ENCODE results near the gene DUT. TPM values are rescaled to one million over a fixed set of nuclear protein-coding genes. Genes with fewer than 3 reads are reported as not detected.
A peak's percentile ranks its signal among the peaks of the same experiment; 100 is the strongest.

The DUT gene
- total RNA-seq, 4 donors from 2014 or later, result 77.6 to 194 (median 138) TPM

DNA sequence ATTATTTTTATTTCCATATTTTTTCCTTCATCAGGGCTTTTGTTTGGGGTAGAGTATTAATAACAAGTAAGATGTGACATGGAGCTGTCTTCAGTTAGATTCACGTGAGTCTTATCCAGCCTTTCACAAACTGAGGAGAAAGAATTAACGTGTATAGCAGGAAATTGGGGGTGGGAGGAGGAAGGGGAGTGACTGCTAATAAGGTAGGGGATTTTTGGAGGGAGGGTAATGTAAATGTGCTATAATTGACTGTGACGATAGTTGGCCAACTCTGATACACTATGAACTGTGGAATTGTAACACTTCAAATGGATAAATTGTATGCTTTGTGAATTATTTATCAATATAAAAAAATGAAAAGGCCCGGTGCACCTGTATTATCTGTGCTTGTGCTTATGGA, 8.9 kb downstream of the DUT start:
- H3K4me1 ChIP-seq, result no peaks in the 10 kb centered on the region
- no peaks in the 10 kb centered on the region for H3K9me3 ChIP-seq
- H3K36me3 ChIP-seq, result peaks cover 13 to 20% of the 10 kb centered on the region in 2 donors
- intact Hi-C loops (cut with DNase I), result no loop called here
- H3K4me3 ChIP-seq (replicated peaks in 1 of 3), result no peak overlapping the region
- DNase-seq, result no peak
- WGBS, 2 donors, result 86 to 89% methylated on average over 4 of the region's 4 CpGs
- no peak for TF ChIP-seq POLR2A (IDR thresholded peaks at IDR 0.05)
- TF ChIP-seq, protein P1, sequence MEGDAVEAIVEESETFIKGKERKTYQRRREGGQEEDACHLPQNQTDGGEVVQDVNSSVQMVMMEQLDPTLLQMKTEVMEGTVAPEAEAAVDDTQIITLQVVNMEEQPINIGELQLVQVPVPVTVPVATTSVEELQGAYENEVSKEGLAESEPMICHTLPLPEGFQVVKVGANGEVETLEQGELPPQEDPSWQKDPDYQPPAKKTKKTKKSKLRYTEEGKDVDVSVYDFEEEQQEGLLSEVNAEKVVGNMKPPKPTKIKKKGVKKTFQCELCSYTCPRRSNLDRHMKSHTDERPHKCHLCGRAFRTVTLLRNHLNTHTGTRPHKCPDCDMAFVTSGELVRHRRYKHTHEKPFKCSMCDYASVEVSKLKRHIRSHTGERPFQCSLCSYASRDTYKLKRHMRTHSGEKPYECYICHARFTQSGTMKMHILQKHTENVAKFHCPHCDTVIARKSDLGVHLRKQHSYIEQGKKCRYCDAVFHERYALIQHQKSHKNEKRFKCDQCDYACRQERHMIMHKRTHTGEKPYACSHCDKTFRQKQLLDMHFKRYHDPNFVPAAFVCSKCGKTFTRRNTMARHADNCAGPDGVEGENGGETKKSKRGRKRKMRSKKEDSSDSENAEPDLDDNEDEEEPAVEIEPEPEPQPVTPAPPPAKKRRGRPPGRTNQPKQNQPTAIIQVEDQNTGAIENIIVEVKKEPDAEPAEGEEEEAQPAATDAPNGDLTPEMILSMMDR (IDR thresholded peaks at IDR 0.05), result no peak
- no peak overlapping the region for H3K27ac ChIP-seq
- no peaks in the 10 kb centered on the region for H3K27me3 ChIP-seq

DNA sequence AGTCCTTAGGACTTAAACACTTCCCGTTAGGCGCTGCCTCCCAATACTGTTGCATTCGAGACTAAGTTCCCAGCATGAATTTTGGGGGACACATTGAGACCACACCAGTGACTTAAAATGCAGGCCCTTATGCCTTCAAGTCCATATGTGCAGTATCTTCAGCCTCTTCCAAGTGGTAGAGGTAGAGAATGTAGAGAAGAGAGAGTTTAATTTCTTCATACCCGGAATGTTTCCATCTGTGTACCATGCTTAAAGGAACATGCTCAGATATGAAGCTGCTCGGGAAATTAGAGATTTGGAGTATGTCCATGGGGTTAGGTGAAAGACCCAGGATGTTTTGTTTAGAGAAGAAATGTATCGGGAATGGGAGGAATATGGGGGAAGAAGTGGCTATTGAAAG, 12.6 kb downstream of the DUT start:
- TF ChIP-seq POLR2A (IDR thresholded peaks at IDR 0.05), result no peak
- TF ChIP-seq, protein P1 (IDR thresholded peaks at IDR 0.05), result no peak
- H3K27me3 ChIP-seq, result no peaks in the 10 kb centered on the region
- no peak overlapping the region for H3K27ac ChIP-seq
- WGBS, 2 donors, result 93 to 99% methylated on average over 6 of the region's 6 CpGs
- H3K36me3 ChIP-seq, result peaks cover 13 to 20% of the 10 kb centered on the region in 2 donors
- no peaks in the 10 kb centered on the region for H3K4me1 ChIP-seq
- intact Hi-C loops (cut with DNase I), result no loop called here
- H3K4me3 ChIP-seq (replicated peaks in 1 of 3), result no peak overlapping the region
- no peaks in the 10 kb centered on the region for H3K9me3 ChIP-seq
- no peak for DNase-seq

DNA sequence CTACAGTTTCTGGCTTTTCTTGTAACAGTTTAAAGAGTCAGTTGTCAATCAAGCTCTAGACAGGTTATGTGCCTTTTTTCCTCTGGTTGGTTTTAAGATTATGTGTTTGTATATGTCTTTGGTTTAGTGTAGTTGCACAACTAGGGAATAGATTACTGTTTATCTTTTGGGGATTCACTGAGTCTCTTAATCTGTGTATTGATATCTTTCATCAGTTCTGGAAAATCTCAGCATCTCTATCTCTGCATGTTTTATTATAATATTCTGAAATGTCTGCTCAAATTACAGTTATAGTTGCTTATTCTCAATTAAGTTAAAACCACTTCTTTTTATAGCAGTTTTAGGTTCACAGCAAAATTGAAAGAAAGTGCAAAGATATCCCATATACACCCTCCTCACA, 14.3 kb downstream of the DUT start:
- intact Hi-C loops (cut with DNase I), result no loop called here
- TF ChIP-seq POLR2A (IDR thresholded peaks at IDR 0.05), result no peak
- TF ChIP-seq, protein P1 (IDR thresholded peaks at IDR 0.05), result no peak
- H3K4me1 ChIP-seq, result no peaks in the 10 kb centered on the region
- no peaks in the 10 kb centered on the region for H3K9me3 ChIP-seq
- H3K4me3 ChIP-seq (replicated peaks in 1 of 3), result no peak overlapping the region
- no peaks in the 10 kb centered on the region for H3K27me3 ChIP-seq
- no peak overlapping the region for H3K27ac ChIP-seq
- DNase-seq, result no peak
- H3K36me3 ChIP-seq, result peaks cover 13 to 16% of the 10 kb centered on the region in 2 donors

DNA sequence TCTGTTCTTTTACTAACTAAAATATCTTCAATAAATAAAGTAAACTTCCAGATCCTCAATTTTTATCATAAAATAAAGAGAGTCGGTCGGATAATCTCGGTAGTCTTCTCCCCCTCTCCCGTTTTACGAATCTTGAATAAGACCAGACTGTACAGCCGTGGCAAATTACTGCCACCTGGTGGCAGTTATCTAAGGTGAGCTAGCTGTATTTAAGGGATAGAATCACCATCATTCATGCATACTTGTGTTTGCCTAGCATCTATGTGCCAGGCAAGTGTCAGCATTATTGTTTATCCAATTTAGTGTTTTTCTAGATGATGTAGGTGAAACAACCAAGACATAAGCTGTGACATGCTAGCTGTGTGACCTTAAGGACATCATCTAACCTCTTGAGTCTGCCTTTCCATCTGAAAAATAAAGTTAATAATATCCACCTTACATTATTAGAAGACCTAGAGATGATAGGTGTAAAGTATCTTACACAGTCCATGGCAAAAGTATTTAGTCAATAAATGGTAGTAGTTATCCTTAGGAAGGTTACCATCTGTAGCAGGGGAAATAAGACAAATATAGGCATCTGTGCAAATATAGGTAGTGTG, 21.3 kb downstream of the DUT start:
- 2 to 11% methylated on average over 6 of the region's 6 CpGs for WGBS, 2 donors
- no peak for TF ChIP-seq POLR2A (IDR thresholded peaks at IDR 0.05)
- TF ChIP-seq, protein P1 (IDR thresholded peaks at IDR 0.05), result peak; percentile 47 to 84 (median 70)
- Histone ChIP-seq H3K9me3 (no peaks in the 10 kb centered on the region), H3K27me3 (no peaks in the 10 kb centered on the region), H3K36me3 (no peaks in the 10 kb centered on the region), H3K4me1 (no peaks in the 10 kb centered on the region), H3K4me3 (replicated peaks in 1 of 3) (no peak overlapping the region), H3K27ac (no peak overlapping the region)
- intact Hi-C loops (cut with DNase I), result loop anchor here (10.0 kb wide), 1 partner anchor 292 kb away; the partner anchor contains the start of gene FBN1
- DNase-seq, result peak; percentile 60 to 65

DNA sequence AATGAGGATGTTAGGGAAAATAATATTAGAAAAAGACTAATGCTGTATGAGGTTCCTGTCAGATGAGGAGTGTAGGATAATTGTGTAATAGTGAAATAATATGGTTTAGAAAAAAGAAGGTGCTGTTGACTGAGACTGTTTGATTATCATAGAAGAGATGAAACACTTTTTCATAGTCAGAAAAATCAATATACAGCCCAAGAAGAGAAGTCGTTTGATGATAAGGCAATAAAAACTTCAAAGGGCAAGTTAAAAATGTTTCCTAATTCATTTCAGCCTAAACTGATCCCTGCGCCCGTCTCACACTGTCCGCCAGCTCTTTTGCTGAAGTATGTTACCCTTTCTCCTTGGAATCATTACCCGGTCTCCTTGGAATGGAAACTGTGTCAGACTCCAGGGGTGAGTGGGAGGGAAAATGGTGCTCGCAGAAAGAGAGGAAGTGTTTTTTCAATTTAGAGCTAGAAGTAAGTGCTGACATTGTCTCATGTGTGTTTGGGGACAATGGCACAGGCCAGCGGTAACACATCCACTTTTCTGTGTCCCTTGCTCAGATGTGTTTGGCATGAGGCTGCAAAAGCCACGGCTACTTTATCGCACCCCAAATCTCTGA, 23.6 kb downstream of the DUT start:
- no peaks in the 10 kb centered on the region for H3K9me3 ChIP-seq
- H3K27ac ChIP-seq, result no peak overlapping the region
- H3K36me3 ChIP-seq, result no peaks in the 10 kb centered on the region
- no peak for TF ChIP-seq POLR2A (IDR thresholded peaks at IDR 0.05)
- TF ChIP-seq, protein P1 (IDR thresholded peaks at IDR 0.05), result no peak
- no peaks in the 10 kb centered on the region for H3K27me3 ChIP-seq
- intact Hi-C loops (cut with DNase I), result loop anchor here (5.0 to 10.0 kb wide), 2 partner anchors 290 to 503 kb away; partner anchors contain the start of gene FBN1
- no peak overlapping the region for H3K4me3 ChIP-seq (replicated peaks in 1 of 3)
- WGBS, 2 donors, result 72 to 83% methylated on average over 9 of the region's 9 CpGs
- no peak for DNase-seq
- no peaks in the 10 kb centered on the region for H3K4me1 ChIP-seq

Data from thyroid gland (tissue), 4 donors.